H1 (cell line): ENCODE measurements around the gene IFT122. TPM values are rescaled to one million over a fixed set of nuclear protein-coding genes. Genes with fewer than 3 reads are reported as not detected.

Experiments used
- POLR2A ChIP-seq, 2 experiments: IDR thresholded peaks; 1 replicate in 1 of 2; 2 replicates in 1 of 2; pipeline ENCODE4 v1.6.1; 2011; ENCODE audit warnings: low read depth in 2 of 2, low read length in 2 of 2, mild to moderate bottlenecking in 2 of 2; ENCODE audit errors: control extremely low read depth in 1 of 2
- SIN3A ChIP-seq, 2 experiments: IDR thresholded peaks in 1 of 2; conservative IDR thresholded peaks in 1 of 2; 2 replicates each; pipeline ENCODE4 v1.6.1; 2011 to 2012; ENCODE audit warnings: low read length in 2 of 2, improper control_type of control experiment in 1 of 2, low read depth in 1 of 2, mild to moderate bottlenecking in 1 of 2
- SIRT6 ChIP-seq: IDR thresholded peaks from one replicate; pipeline ENCODE4 v1.7.1; 2012; ENCODE audit warnings: low read length, inconsistent platforms
- SIX5 ChIP-seq: IDR thresholded peaks from 2 replicates; pipeline ENCODE4 v1.6.1; 2011; ENCODE audit warnings: mild to moderate bottlenecking, low read depth, low read length
- polyA plus RNA-seq, 7 experiments: library from polyadenylated mRNA; depleted of rRNA in 3 of 7; stranded (reverse) in 5 of 7; unstranded in 2 of 7; fragments of >200 nt in 5 of 7; fragments of 200-250 nt in 2 of 7; gene quantifications; 1 replicate in 5 of 7; 2 replicates in 1 of 7; 4 replicates in 1 of 7; pipeline versions ENCODE4 v1.2.1 to v1.2.3, GENCODE V29; 2011 to 2013; ENCODE audit warnings: missing spikeins in 2 of 7, mixed read lengths in 2 of 7
- total RNA-seq: library from RNA; stranded (reverse); fragmentation: NEBNext Ultra II Directional; extraction: Animal tissue kit (Norgen Biotek cat#: 25700); gene quantifications from 2 replicates; pipeline ENCODE4 v1.2.1, GENCODE V29; 2021
- TF ChIP-seq, protein P1 (sequence below): fragments of 300-600 bp; sonication (generic); IDR thresholded peaks from 2 replicates; pipeline ENCODE4 v1.7.1; 2012; ENCODE audit warnings: low read length, moderate library complexity, mild to moderate bottlenecking, inconsistent platforms; ENCODE audit not compliant: insufficient replicate concordance

IFT122 gene
- total and polyA plus RNA-seq, 2 of the 8 experiments (the other 6 are each of a cell fraction or from before 2014, with no cell fraction given): 23.7 to 25.1 TPM

DNA sequence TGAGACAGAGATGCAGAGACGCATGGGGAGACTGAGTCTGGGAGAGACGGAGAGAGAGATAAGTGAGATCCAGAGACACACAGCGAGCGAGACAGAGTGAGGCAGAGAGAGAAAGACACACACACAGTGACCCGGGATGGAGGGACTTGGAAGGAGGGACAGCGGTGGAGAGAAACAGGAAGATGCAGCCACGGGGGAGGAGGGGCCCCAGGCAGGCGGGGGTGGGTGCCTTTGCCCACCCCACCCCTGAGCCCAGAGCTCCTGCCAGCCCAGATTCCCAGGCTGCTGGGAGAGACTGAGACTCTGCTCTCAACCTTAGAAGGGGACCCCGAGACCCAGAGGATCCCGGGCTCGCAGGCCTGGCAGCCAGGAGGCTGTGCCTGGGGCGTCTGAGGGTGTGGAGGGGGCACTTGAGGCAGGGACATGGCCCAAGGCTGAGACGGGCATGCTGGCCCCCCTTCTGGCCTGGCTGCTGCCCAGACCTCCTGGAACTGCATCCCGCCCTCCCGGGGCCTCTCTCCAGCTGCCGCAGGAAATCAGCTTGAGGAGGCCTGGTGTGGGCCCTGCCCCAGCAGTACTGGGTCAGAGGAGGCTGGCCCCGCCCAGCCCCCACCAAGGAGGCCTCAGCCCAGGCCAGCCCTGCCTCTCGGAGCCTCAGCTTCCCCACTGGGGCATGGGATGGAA lies 121.0 kb downstream of the IFT122 start (continued):
- TF ChIP-seq, protein P1, sequence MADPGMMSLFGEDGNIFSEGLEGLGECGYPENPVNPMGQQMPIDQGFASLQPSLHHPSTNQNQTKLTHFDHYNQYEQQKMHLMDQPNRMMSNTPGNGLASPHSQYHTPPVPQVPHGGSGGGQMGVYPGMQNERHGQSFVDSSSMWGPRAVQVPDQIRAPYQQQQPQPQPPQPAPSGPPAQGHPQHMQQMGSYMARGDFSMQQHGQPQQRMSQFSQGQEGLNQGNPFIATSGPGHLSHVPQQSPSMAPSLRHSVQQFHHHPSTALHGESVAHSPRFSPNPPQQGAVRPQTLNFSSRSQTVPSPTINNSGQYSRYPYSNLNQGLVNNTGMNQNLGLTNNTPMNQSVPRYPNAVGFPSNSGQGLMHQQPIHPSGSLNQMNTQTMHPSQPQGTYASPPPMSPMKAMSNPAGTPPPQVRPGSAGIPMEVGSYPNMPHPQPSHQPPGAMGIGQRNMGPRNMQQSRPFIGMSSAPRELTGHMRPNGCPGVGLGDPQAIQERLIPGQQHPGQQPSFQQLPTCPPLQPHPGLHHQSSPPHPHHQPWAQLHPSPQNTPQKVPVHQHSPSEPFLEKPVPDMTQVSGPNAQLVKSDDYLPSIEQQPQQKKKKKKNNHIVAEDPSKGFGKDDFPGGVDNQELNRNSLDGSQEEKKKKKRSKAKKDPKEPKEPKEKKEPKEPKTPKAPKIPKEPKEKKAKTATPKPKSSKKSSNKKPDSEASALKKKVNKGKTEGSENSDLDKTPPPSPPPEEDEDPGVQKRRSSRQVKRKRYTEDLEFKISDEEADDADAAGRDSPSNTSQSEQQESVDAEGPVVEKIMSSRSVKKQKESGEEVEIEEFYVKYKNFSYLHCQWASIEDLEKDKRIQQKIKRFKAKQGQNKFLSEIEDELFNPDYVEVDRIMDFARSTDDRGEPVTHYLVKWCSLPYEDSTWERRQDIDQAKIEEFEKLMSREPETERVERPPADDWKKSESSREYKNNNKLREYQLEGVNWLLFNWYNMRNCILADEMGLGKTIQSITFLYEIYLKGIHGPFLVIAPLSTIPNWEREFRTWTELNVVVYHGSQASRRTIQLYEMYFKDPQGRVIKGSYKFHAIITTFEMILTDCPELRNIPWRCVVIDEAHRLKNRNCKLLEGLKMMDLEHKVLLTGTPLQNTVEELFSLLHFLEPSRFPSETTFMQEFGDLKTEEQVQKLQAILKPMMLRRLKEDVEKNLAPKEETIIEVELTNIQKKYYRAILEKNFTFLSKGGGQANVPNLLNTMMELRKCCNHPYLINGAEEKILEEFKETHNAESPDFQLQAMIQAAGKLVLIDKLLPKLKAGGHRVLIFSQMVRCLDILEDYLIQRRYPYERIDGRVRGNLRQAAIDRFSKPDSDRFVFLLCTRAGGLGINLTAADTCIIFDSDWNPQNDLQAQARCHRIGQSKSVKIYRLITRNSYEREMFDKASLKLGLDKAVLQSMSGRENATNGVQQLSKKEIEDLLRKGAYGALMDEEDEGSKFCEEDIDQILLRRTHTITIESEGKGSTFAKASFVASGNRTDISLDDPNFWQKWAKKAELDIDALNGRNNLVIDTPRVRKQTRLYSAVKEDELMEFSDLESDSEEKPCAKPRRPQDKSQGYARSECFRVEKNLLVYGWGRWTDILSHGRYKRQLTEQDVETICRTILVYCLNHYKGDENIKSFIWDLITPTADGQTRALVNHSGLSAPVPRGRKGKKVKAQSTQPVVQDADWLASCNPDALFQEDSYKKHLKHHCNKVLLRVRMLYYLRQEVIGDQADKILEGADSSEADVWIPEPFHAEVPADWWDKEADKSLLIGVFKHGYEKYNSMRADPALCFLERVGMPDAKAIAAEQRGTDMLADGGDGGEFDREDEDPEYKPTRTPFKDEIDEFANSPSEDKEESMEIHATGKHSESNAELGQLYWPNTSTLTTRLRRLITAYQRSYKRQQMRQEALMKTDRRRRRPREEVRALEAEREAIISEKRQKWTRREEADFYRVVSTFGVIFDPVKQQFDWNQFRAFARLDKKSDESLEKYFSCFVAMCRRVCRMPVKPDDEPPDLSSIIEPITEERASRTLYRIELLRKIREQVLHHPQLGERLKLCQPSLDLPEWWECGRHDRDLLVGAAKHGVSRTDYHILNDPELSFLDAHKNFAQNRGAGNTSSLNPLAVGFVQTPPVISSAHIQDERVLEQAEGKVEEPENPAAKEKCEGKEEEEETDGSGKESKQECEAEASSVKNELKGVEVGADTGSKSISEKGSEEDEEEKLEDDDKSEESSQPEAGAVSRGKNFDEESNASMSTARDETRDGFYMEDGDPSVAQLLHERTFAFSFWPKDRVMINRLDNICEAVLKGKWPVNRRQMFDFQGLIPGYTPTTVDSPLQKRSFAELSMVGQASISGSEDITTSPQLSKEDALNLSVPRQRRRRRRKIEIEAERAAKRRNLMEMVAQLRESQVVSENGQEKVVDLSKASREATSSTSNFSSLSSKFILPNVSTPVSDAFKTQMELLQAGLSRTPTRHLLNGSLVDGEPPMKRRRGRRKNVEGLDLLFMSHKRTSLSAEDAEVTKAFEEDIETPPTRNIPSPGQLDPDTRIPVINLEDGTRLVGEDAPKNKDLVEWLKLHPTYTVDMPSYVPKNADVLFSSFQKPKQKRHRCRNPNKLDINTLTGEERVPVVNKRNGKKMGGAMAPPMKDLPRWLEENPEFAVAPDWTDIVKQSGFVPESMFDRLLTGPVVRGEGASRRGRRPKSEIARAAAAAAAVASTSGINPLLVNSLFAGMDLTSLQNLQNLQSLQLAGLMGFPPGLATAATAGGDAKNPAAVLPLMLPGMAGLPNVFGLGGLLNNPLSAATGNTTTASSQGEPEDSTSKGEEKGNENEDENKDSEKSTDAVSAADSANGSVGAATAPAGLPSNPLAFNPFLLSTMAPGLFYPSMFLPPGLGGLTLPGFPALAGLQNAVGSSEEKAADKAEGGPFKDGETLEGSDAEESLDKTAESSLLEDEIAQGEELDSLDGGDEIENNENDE: no peak
- TF ChIP-seq SIRT6 (no peak), SIN3A (conservative IDR thresholded peaks at IDR 0.05 in 1 of 2, IDR thresholded peaks at IDR 0.05 in 1 of 2; ENCODE audit: low read depth in 1 of 2, low read length in 2 of 2) (no peak), SIX5 (no peak), POLR2A (IDR thresholded peaks at IDR 0.05; ENCODE audit: control extremely low read depth in 1 of 2, low read depth in 2 of 2, low read length in 2 of 2) (no peak)
- TF ChIP-seq, all 59 proteins: peak for 0
